ENCODE measurements around the gene FAM229B. TPM values are rescaled to one million over a fixed set of nuclear protein-coding genes. Genes with fewer than 3 reads are reported as not detected.

FAM229B gene
- total RNA-seq, 1 donor, result 11.6 TPM

- H3K4me2 ChIP-seq (ENCODE audit: insufficient read depth, low read length), result no peak overlapping the region
Observed at GRCh38 chr6:112061605-112062004, 25.8 kb upstream of the FAM229B start.

GRCh38 chr6:112062966-112063365, 24.4 kb upstream of the FAM229B start:
- Histone ChIP-seq H3K36me3 (ENCODE audit: insufficient read depth, low read length) (no peaks in the 10 kb centered on the region), H3K27ac (ENCODE audit: low read depth, low read length) (no peak overlapping the region)
- DNase-seq (ENCODE audit: insufficient read length, low spot score, missing footprints), result no peak

More at GRCh38 chr6:112061605-112062004, 25.8 kb upstream of the FAM229B start:
- Histone ChIP-seq H3K79me2 (ENCODE audit: insufficient read depth, low read length) (no peaks in the 10 kb centered on the region), H3K27me3 (ENCODE audit: insufficient read depth, low read length) (no peaks in the 10 kb centered on the region), H3K27ac (ENCODE audit: low read depth, low read length) (no peak overlapping the region), H3K4me1 (ENCODE audit: insufficient read depth, low read length) (peaks cover 6% of the 10 kb centered on the region), H2AFZ (ENCODE audit: low read length) (no peak overlapping the region), H3K36me3 (ENCODE audit: insufficient read depth, low read length) (no peaks in the 10 kb centered on the region), H3K4me3 (ENCODE audit: insufficient read depth, low read length) (no peak overlapping the region), H3K9me3 (ENCODE audit: low read depth, low read length) (no peaks in the 10 kb centered on the region), H4K20me1 (ENCODE audit: insufficient read depth, low read length) (no peaks in the 10 kb centered on the region)
- no peak for TF ChIP-seq CTCF (IDR thresholded peaks at IDR 0.05; ENCODE audit: extremely low read depth, low read depth, low read length)
- peak; percentile 71 for DNase-seq (ENCODE audit: insufficient read length, low spot score, missing footprints)

GRCh38 chr6:112065426-112065986, 21.9 kb upstream of the FAM229B start:
- Histone ChIP-seq H3K27ac (ENCODE audit: low read depth, low read length) (no peak overlapping the region), H4K20me1 (ENCODE audit: insufficient read depth, low read length) (no peaks in the 10 kb centered on the region), H3K4me3 (ENCODE audit: insufficient read depth, low read length) (no peak overlapping the region), H2AFZ (ENCODE audit: low read length) (peak overlapping the region; percentile 14), H3K79me2 (ENCODE audit: insufficient read depth, low read length) (no peaks in the 10 kb centered on the region), H3K27me3 (ENCODE audit: insufficient read depth, low read length) (no peaks in the 10 kb centered on the region), H3K9me3 (ENCODE audit: low read depth, low read length) (no peaks in the 10 kb centered on the region), H3K4me2 (ENCODE audit: insufficient read depth, low read length) (no peak overlapping the region), H3K36me3 (ENCODE audit: insufficient read depth, low read length) (no peaks in the 10 kb centered on the region), H3K4me1 (ENCODE audit: insufficient read depth, low read length) (peaks cover 6% of the 10 kb centered on the region)
- DNase-seq (ENCODE audit: insufficient read length, low spot score, missing footprints), result no peak
- TF ChIP-seq CTCF (IDR thresholded peaks at IDR 0.05; ENCODE audit: extremely low read depth, low read depth, low read length), result no peak

More at GRCh38 chr6:112062966-112063365, 24.4 kb upstream of the FAM229B start:
- Histone ChIP-seq H3K4me1 (ENCODE audit: insufficient read depth, low read length) (peaks cover 6% of the 10 kb centered on the region), H2AFZ (ENCODE audit: low read length) (no peak overlapping the region), H3K27me3 (ENCODE audit: insufficient read depth, low read length) (no peaks in the 10 kb centered on the region), H3K79me2 (ENCODE audit: insufficient read depth, low read length) (no peaks in the 10 kb centered on the region), H3K4me2 (ENCODE audit: insufficient read depth, low read length) (no peak overlapping the region), H3K4me3 (ENCODE audit: insufficient read depth, low read length) (no peak overlapping the region), H4K20me1 (ENCODE audit: insufficient read depth, low read length) (no peaks in the 10 kb centered on the region), H3K9me3 (ENCODE audit: low read depth, low read length) (no peaks in the 10 kb centered on the region)
- no peak for TF ChIP-seq CTCF (IDR thresholded peaks at IDR 0.05; ENCODE audit: extremely low read depth, low read depth, low read length)

- no peak for DNase-seq (ENCODE audit: insufficient read length, low spot score, missing footprints)
- no peaks in the 10 kb centered on the region for H3K27me3 ChIP-seq (ENCODE audit: insufficient read depth, low read length)
- no peaks in the 10 kb centered on the region for H3K79me2 ChIP-seq (ENCODE audit: insufficient read depth, low read length)
- peaks cover 3% of the 10 kb centered on the region for H3K4me1 ChIP-seq (ENCODE audit: insufficient read depth, low read length)
- no peak overlapping the region for H2AFZ ChIP-seq (ENCODE audit: low read length)
- H4K20me1 ChIP-seq (ENCODE audit: insufficient read depth, low read length), result no peaks in the 10 kb centered on the region
- H3K36me3 ChIP-seq (ENCODE audit: insufficient read depth, low read length), result peaks cover 1% of the 10 kb centered on the region
- H3K27ac ChIP-seq (ENCODE audit: low read depth, low read length), result no peak overlapping the region
- H3K4me3 ChIP-seq (ENCODE audit: insufficient read depth, low read length), result no peak overlapping the region
- H3K9me3 ChIP-seq (ENCODE audit: low read depth, low read length), result no peaks in the 10 kb centered on the region
- no peak for TF ChIP-seq CTCF (IDR thresholded peaks at IDR 0.05; ENCODE audit: extremely low read depth, low read depth, low read length)
- H3K4me2 ChIP-seq (ENCODE audit: insufficient read depth, low read length), result no peak overlapping the region
Observed at GRCh38 chr6:112066606-112067005, 20.8 kb upstream of the FAM229B start.
